Stomach (tissue), 19 donors: ENCODE measurements around the gene KCNH1. TPM values are rescaled to one million over a fixed set of nuclear protein-coding genes. Genes with fewer than 3 reads are reported as not detected.

Experiments used
- DNase-seq, 2 donors: peaks; one replicate each; pipeline versions ENCODE4 v3.0.0 to v3.0.0-alpha.2; 2013 to 2019
- H3K27ac ChIP-seq, 5 donors: fragments of 200-600 bp in 4 of 5; sonication (generic) in 4 of 5; one replicate each; pipeline ENCODE4 v1.5.1; 2013 to 2019; ENCODE audit warnings: mild to moderate bottlenecking in 1 of 5, moderate library complexity in 1 of 5
- H3K27me3 ChIP-seq, 3 donors: fragments of 200-600 bp; sonication (generic); one replicate each; pipeline ENCODE4 v1.5.1; 2017 to 2019; ENCODE audit warnings: mixed run types in 1 of 3
- H3K36me3 ChIP-seq, 4 donors: fragments of 200-600 bp; sonication (generic); 1 replicate in 3 of 4; 2 replicates in 1 of 4; pipeline ENCODE4 v1.5.1; 2016 to 2019
- H3K4me1 ChIP-seq, 4 donors: fragments of 200-600 bp; sonication (generic); one replicate each; pipeline ENCODE4 v1.5.1; 2016 to 2019
- H3K4me3 ChIP-seq, 4 donors: fragments of 200-600 bp; sonication (generic) in 3 of 4; one replicate each; pipeline ENCODE4 v1.5.1; 2016 to 2019; ENCODE audit warnings: mild to moderate bottlenecking in 1 of 4
- H3K9me3 ChIP-seq, 4 donors: fragments of 200-600 bp; sonication (generic); one replicate each; pipeline ENCODE4 v1.5.1; 2016 to 2019
- CTCF ChIP-seq, 7 experiments: fragments of 450-650 bp in 4 of 7; fragments of 200-600 bp in 3 of 7; sonication (generic) in 3 of 7; IDR thresholded peaks; one replicate each; pipeline ENCODE4 v1.5.1; 2016 to 2019; ENCODE audit warnings: antibody characterized with exemption in 7 of 7, control low read depth in 2 of 7, mild to moderate bottlenecking in 1 of 7
- EP300 ChIP-seq: sonication (generic); formaldehyde crosslinking; IDR thresholded peaks from one replicate; pipeline ENCODE4 v1.6.1; 2017; ENCODE audit warnings: antibody characterized with exemption
- POLR2A ChIP-seq, 4 donors: fragments of 450-650 bp; IDR thresholded peaks; one replicate each; pipeline ENCODE4 v1.6.1; 2016; ENCODE audit warnings: antibody characterized with exemption in 4 of 4, control low read depth in 2 of 4, mild to moderate bottlenecking in 1 of 4, moderate library complexity in 1 of 4
- POLR2AphosphoS5 ChIP-seq, 3 donors: sonication (generic); formaldehyde crosslinking; IDR thresholded peaks; one replicate each; pipeline ENCODE4 v1.6.1; 2016; ENCODE audit warnings: antibody characterized with exemption in 3 of 3
- WGBS, 5 donors: extraction: QIAGEN DNeasy Blood & Tissue Kit in 3 of 5; methylation state at CpG; one replicate each; pipeline versions ENCODE4 v1.1.5 to v1.1.7; 2013 to 2018; 5-methylcytosine and 5-hydroxymethylcytosine counted together
- intact Hi-C: fragments of 100-400 bp; cut with DNase I; formaldehyde crosslinking; loops from one replicate; pipeline ENCODE4 v1.15.1; 2023; ENCODE audit warnings: low total_unique reads
- long read RNA-seq, 10 donors: transcript quantifications; one replicate each; lab custom pipeline, GENCODE V29; 2026
- polyA plus RNA-seq, 3 donors: library from polyadenylated mRNA; stranded (reverse); fragments of 200-250 nt; gene quantifications; one replicate each; pipeline ENCODE4 v1.2.3, GENCODE V29; 2013
- total RNA-seq, 5 donors: library from RNA; depleted of rRNA; stranded (reverse); fragments of >200 nt; gene quantifications; one replicate each; pipeline versions ENCODE4 v1.1.0 to v1.2.3, GENCODE V29; 2014 to 2016
- donor health status: healthy with polysubstance abuse.
- donor health status: Bipolar disorder and iron deficiency.
- donor health status: healthy.

KCNH1 gene
- total RNA-seq, result 1 to 10 TPM in 4 of 5 donors, not detected in 1; 3.2 to 6.8 (median 3.4) TPM
- under 1 TPM; 0.10 to 0.31 (median 0.12) TPM for polyA plus RNA-seq
- long read RNA-seq, donor 1, result 0 reads
- long read RNA-seq, donor 2, result 0 reads
- long read RNA-seq, donor 3, result 0 reads
- long read RNA-seq, donor 4, result 0 reads
- long read RNA-seq, donor 5, result 0 reads
- long read RNA-seq, donor 6, result 0 reads
- long read RNA-seq, donor 7, result 0 reads
- long read RNA-seq, donor 8, result 0 reads
- long read RNA-seq, donor 9, result 0 reads
- long read RNA-seq, donor 10, result 0 reads

DNA sequence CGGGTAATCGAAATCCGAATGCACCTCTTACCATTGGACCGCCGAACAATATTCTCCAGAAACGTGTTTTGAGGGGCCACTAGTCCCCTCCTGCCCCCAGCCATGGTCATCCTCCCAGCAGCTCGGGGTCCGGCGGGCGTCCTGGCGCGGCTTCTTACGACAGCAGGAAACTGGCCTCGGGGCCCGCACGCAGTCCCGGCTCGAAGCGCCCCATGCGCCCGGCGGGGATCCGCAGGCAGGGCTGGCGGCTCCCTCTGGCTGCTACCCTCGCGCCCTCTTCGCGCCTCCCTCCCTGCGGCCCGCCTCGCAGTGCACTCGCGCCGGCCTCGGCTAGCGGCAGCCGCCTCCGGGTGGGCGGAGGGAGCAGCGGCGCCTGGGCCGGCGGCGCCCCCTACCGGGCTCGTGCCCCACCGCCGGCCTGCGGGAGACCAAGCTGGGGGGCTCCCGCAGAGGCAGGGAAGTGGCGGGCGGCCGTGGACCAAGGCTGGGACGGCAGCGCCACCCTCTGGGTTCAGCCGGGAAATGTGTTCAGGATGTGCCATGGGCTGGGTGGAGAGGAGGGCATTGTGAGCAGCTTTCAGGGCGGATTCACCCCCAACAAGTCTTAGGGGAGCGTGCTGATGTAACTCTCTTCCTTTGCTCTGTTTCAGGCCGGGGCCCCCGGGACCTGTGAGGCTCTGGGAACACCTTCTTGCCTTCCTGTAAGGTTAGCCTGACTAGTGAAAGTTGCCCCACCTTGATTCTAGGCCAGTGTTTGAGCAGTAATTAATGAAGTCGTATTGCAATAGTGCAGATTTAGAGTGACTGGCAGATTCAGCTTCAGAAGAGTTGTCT is at the start of gene KCNH1:
TSS of gene KCNH1 (minus strand) at position 313 of the 834 bp plus-strand sequence. CDS start at position 110, 203 bp downstream.
- H3K36me3 ChIP-seq, result no peaks in the 10 kb centered on the region
- 1 to 8% (median 2%) methylated on average over 11 to 61 of the region's 61 CpGs for WGBS, 5 donors
- TF ChIP-seq EP300 (no peak), CTCF (IDR thresholded peaks at IDR 0.05) (peak in 5 of 7 experiments; percentile 36 to 84 (median 78)), POLR2A (IDR thresholded peaks at IDR 0.05) (no peak), POLR2AphosphoS5 (IDR thresholded peaks at IDR 0.05) (no peak)
- peak within 1 kb of the TSS; percentile 46 to 57 (median 50) for H3K4me3 ChIP-seq
- H3K4me1 ChIP-seq, result peaks cover 11 to 22% (median 17%) of the 10 kb centered on the region in 4 donors
- H3K9me3 ChIP-seq, result no peaks in the 10 kb centered on the region
- peaks cover 0 to 79% (median 26%) of the 10 kb centered on the region in 3 donors for H3K27me3 ChIP-seq
- intact Hi-C loops, result loop anchor here (10.0 kb wide), 1 partner anchor 729 kb away; no protein-coding TSS in a partner anchor
- peak; percentile 66 to 94 for DNase-seq
- H3K27ac ChIP-seq, result peak within 1 kb of the TSS in 3 of 5 donors; percentile 15 to 41 (median 22)

DNA sequence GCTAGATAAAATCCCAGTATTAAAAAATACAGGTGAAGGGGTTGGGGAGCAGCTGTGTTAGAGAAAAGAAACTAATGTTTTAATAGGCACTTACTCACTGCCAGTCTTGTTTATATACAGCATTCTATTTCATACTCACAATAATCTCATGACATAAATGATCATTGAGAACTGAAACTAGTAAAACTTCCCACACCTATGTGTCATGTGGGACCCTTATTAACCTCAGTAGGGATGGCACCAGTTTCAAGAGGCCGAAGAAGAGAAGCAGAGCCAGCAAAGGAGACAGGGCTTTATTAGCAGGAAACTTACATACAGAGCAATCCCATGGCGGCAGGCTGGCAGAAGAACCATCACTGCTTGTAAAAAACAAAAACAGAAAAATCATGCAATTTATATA is 48.8 kb upstream of the KCNH1 start:
- Histone ChIP-seq H3K9me3 (no peaks in the 10 kb centered on the region), H3K4me3 (no peak overlapping the region), H3K27me3 (no peaks in the 10 kb centered on the region), H3K4me1 (no peaks in the 10 kb centered on the region), H3K36me3 (no peaks in the 10 kb centered on the region), H3K27ac (no peak overlapping the region)
- TF ChIP-seq POLR2A (IDR thresholded peaks at IDR 0.05) (no peak), EP300 (no peak), CTCF (IDR thresholded peaks at IDR 0.05) (no peak), POLR2AphosphoS5 (IDR thresholded peaks at IDR 0.05) (no peak)
- intact Hi-C loops, result no loop called here
- WGBS, 5 donors, result 78 to 94% (median 89%) methylated on average over 2 of the region's 2 CpGs
- no peak for DNase-seq

DNA sequence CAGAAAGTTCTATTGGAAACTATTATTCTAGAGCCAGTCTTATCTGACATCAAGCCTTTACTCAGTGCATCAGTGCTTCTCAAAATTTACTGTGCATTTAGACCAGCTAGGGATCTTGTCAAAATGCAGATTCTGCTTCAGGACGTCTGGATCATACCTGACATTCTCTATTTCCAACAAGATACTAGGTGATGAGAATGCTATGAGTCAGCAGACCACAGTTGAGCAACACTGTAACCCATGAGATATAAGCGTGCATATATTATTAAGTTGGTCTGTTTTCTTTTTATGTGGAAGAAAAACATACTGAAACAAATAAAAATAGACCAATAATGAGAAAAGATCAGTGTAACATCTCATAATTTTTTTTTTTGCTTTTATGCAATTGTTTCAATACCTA is 40.4 kb upstream of the KCNH1 start:
- peaks cover 0 to 31% (median 19%) of the 10 kb centered on the region in 4 donors for H3K9me3 ChIP-seq
- H3K4me1 ChIP-seq, result no peaks in the 10 kb centered on the region
- no peak for TF ChIP-seq POLR2A (IDR thresholded peaks at IDR 0.05)
- no peak for TF ChIP-seq CTCF (IDR thresholded peaks at IDR 0.05)
- TF ChIP-seq EP300, result no peak
- TF ChIP-seq POLR2AphosphoS5 (IDR thresholded peaks at IDR 0.05), result no peak
- H3K4me3 ChIP-seq, result no peak overlapping the region
- intact Hi-C loops, result no loop called here
- 58 to 73% (median 66%) methylated on average over 2 of the region's 2 CpGs for WGBS, 5 donors
- no peak overlapping the region for H3K27ac ChIP-seq
- H3K36me3 ChIP-seq, result no peaks in the 10 kb centered on the region
- DNase-seq, result no peak
- H3K27me3 ChIP-seq, result no peaks in the 10 kb centered on the region

GRCh38 chr1:211172657-211173056 is 38.7 kb upstream of the KCNH1 start:
- no peak overlapping the region for H3K27ac ChIP-seq
- no peak for DNase-seq
- H3K9me3 ChIP-seq, result peaks cover 3 to 44% (median 34%) of the 10 kb centered on the region in 4 donors
- H3K27me3 ChIP-seq, result no peaks in the 10 kb centered on the region
- intact Hi-C loops, result no loop called here
- H3K4me3 ChIP-seq, result no peak overlapping the region
- no peaks in the 10 kb centered on the region for H3K4me1 ChIP-seq
- TF ChIP-seq EP300, result no peak
- TF ChIP-seq POLR2AphosphoS5 (IDR thresholded peaks at IDR 0.05), result no peak
- TF ChIP-seq POLR2A (IDR thresholded peaks at IDR 0.05), result no peak
- no peak for TF ChIP-seq CTCF (IDR thresholded peaks at IDR 0.05)
- H3K36me3 ChIP-seq, result no peaks in the 10 kb centered on the region
